HG03108 (cell line): ENCODE data around the gene ABCF1.
"Not testable (repeated sequence)": the region's sequence is repeated elsewhere in the genome, so short reads cannot be mapped to it uniquely, and the experiment has no call there.

Experiments
- ATAC-seq: cut with Tn5 transposase; IDR thresholded peaks from one replicate; pipeline ENCODE4 v1.9.1; 2021; ENCODE audit warnings: moderate library complexity; ENCODE audit not compliant: unreplicated experiment

ABCF1 gene

GRCh38 chr6:30571075-30571761, at the start of gene ABCF1:
ABCF1 (plus strand) TSS chr6:30571442; CDS start chr6:30571488, 46 bp downstream.
- ATAC-seq = peak; percentile 95

DNA sequence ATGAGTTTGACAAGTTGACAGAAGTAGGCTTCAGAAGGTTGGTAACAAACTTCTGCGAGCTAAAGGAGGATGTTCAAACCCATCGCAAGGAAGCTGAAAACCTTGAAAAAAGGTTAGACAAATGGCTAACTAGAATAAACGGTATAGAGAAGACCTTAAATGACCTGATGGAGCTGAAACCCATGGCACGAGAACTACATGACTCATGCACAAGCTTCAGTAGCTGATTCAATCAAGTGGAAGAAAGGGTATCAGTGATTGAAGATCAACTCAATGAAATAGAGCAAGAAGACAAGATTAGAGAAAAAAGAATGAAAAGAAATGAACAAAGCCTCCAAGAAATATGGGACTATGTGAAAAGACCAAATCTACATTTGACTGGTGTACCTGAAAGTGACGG, 49.3 kb upstream of the ABCF1 start:
- not testable (repeated sequence) for ATAC-seq

GRCh38 chr6:30526444-30526843, 44.8 kb upstream of the ABCF1 start:
- not testable (repeated sequence) for ATAC-seq

DNA sequence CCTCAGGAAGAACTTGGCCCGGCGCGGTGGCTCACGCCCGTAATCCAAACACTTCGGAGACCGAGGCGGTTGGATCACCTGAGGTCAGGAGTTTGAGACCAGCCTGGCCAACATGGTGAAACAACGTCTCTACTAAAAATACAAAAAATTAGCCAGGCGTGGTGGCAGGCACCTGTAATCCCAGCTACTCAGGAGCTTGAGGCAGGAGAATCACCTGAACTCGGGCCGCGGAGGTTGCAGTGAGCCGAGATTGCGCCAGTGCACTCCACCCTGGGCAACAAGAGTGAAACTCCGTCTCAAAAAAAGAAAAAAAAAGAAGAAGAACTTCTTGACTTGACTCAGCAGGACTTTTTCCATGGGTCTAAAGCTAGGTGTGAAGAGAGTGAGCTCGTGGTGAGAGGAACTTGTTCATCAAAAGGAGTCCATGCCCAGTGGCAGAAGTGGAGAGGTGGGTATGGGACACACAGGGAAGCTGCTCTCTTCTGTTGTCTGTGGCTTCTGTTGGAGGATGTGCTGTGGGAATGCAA, 41.8 kb upstream of the ABCF1 start:
- ATAC-seq = peak; percentile 35

GRCh38 chr6:30530014-30530413, 41.2 kb upstream of the ABCF1 start:
- no peak for ATAC-seq

- no peak for ATAC-seq
These were observed 37.6 kb upstream of the ABCF1 start for GRCh38 chr6:30533460-30534294.

DNA sequence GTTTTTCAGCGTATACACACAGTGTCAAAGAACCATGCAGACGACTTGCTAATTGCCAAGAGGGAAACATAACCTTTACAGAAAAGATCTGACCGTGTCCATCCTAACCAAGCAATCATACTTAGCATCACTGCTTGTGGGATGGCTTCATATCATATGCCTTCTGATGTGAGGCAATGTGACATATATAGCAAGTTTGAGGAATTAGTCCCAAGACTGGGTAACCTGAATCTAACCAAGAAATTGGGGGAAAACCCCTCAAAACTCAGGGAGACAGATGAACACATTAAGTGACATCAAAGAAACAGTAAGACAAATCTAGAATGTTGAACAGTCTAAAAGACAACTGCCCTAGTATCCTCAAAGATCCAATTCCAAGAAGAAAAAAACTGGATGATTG, 33.3 kb upstream of the ABCF1 start:
- no peak for ATAC-seq

- no peak for ATAC-seq
These were observed 29.5 kb upstream of the ABCF1 start for GRCh38 chr6:30541515-30542403.

DNA sequence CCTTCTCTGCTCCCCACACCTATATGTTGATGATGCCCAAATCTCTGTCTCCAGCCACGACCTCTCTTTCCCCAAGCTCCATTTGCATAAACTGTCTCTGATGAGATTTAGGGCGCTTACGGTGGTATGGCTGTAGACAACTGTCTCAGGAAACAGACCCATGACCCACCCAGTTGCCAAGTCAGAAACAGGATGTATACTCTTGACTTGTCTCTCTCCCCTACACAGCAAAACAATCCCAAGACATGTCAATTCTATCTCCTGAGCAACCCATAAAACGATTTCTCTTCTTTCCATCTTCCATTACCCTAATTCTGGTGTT, 28.9 kb upstream of the ABCF1 start:
- ATAC-seq = no peak

GRCh38 chr6:30542915-30543314, 28.3 kb upstream of the ABCF1 start:
- no peak for ATAC-seq

- no peak for ATAC-seq
These were observed 27.4 kb upstream of the ABCF1 start for GRCh38 chr6:30543821-30544220.

DNA sequence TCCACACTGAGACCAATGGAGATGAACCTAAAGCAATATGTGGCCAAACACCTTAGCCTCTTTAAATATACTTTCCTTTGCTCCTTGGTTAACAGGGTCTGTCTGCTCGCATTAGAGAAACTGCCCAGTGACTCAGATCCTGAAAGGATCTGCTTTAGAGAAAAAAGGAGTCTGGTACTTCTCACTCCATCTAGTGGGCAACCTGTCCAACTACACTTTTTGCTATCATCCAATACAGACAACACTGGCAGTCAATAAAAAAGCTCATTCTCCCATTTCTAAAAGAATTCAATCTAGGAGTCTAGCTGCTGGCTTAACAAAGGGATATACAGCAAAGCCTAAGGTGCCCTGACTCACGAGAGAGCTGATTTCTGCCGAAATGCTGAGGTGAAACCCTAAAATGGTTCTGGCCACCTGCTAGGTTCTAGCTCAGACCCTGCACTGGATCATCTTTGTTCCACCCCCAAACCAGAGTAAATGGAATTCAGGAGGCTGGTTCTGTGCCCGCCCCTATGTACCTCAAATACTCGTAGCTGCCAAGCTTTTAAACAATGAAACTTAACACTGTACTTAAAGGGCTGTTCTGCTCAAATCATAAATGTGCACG, 26.5 kb upstream of the ABCF1 start:
- no peak for ATAC-seq

GRCh38 chr6:30547454-30547853, 23.8 kb upstream of the ABCF1 start:
- no peak for ATAC-seq

- no peak for ATAC-seq
These were observed 22.9 kb upstream of the ABCF1 start for GRCh38 chr6:30548375-30548774.

- no peak for ATAC-seq
These were observed 16.8 kb upstream of the ABCF1 start for GRCh38 chr6:30554404-30554803.

DNA sequence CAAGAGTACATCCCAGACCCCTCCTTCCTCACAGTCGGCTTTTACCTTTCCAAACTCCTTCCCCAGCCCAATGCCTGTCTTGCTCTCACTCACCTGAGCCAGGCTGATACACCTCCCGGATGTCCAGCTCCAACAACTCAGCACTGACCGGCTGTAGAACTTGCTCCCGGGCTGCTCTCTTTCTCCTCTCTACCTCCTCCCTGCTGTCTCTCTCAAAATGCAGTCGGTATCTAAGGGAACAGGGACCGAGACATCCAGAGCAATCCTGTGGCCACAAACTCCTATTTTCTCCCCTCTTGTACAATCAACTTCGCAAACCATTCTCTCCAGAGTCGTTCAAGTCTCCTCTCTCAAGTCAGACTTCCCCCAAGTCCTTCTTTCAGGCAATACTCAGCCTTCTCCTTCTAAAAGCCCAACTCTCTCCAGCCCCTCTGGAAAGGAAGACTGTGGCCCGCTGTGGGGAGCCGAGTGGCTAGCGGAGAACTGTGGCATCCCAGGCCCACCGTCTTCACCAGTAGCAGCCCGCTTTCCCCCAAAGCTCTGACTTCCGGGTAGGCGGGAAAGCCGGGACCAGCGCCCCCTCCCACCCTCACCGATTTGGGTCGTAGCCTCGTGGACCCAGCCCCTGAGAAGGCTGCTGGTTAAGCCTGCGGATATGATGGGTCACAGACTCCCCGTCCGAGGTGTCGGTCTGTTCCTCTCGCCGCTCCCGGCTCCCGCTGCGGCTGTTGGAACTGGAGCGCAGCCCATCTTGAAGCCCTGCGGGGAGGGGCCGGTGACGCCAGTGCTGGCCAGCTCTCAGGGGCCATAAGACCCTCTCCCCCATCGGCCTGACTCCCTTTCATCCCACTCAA, 16.1 kb upstream of the ABCF1 start:
- no peak for ATAC-seq

- no peak for ATAC-seq
These were observed 15.5 kb upstream of the ABCF1 start for GRCh38 chr6:30555816-30556065.

GRCh38 chr6:30556066-30556905, 15.0 kb upstream of the ABCF1 start, which contains the start of gene GNL1:
GNL1 (minus strand) TSS chr6:30556489; CDS start chr6:30556203, 286 bp downstream.
- peak; percentile 77 for ATAC-seq
